ENCODE measurements around the gene PPM1L.

The PPM1L gene

GRCh38 chr3:161107311-161107710, 351.3 kb downstream of the PPM1L start:
- DNase-seq: no peak

GRCh38 chr3:161108840-161109239, 352.8 kb downstream of the PPM1L start:
- no peak for DNase-seq

- DNase-seq: no peak
Measured at GRCh38 chr3:161117646-161118045, 361.6 kb downstream of the PPM1L start.

GRCh38 chr3:161126495-161126894, 370.5 kb downstream of the PPM1L start:
- no peak for DNase-seq

Measured in stimulated activated CD4-positive, alpha-beta T cell treated with anti-CD3 and anti-CD28 coated beads, Interleukin-15, amount 100 ng/mL, for 24 hours (primary cell).